Endothelial cell of umbilical vein (primary cell): Measurements from ENCODE around the gene UBXN11. TPM values are rescaled to one million over a fixed set of nuclear protein-coding genes. Genes with fewer than 3 reads are reported as not detected.
"Not testable (repeated sequence)": the region's sequence is repeated elsewhere in the genome, so short reads cannot be mapped to it uniquely, and the experiment has no call there.

Experiments used
- BruUV-seq: library from RNA; stranded (reverse); fragments of 400-500 nt; replicated peaks from 2 replicates; lab custom pipeline; 2021; lab: Mats Ljungman, UMichigan
- CTCF ChIA-PET: fragments of 300-600, 350-600 bp; sonication (Branson Sonifier 250); formaldehyde crosslinking; loops from one replicate; lab custom pipeline; 2021; ENCODE audit warnings: antibody characterized with exemption, inconsistent platforms; lab: Charles Lee
- POLR2A ChIA-PET: fragments of 300-600, 350-600 bp; sonication (Branson Sonifier 250); formaldehyde crosslinking; loops from one replicate; lab custom pipeline; 2021; ENCODE audit warnings: antibody characterized with exemption, inconsistent platforms; lab: Charles Lee
- DNase-seq: peaks from one replicate; pipeline ENCODE4 v3.0.0-alpha.2; 2011; ENCODE audit warnings: low read depth, low spot score
- FAIRE-seq: peaks from 2 replicates; lab custom pipeline; 2011; peaks lifted over from hg19 to GRCh38; lab: Jason Lieb, UNC
- H2AFZ ChIP-seq: 2 replicates; pipeline ENCODE4 v1.6.0; 2012; ENCODE audit warnings: low read depth, low read length, control low read depth, inconsistent platforms
- H3K27ac ChIP-seq: 2 replicates; pipeline ENCODE4 v1.5.1; 2011; ENCODE audit warnings: low read depth, mild to moderate bottlenecking, control low read depth, low read length, moderate library complexity; ENCODE audit not compliant: insufficient read depth
- H3K27me3 ChIP-seq, 2 experiments: 2 replicates each; pipeline versions ENCODE4 v1.6.0 to v1.6.1; 2011; ENCODE audit warnings: low read length in 2 of 2, mixed read lengths in 1 of 2; ENCODE audit not compliant: control insufficient read depth in 2 of 2, insufficient read depth in 2 of 2
- H3K36me3 ChIP-seq, 2 experiments: 2 replicates in 1 of 2; 3 replicates in 1 of 2; pipeline ENCODE4 v1.5.1; 2011; ENCODE audit warnings: low read length in 2 of 2, mild to moderate bottlenecking in 1 of 2, moderate library complexity in 1 of 2; ENCODE audit not compliant: control insufficient read depth in 2 of 2, insufficient read depth in 2 of 2; ENCODE audit errors: extremely low read depth in 1 of 2
- H3K4me1 ChIP-seq: 3 replicates; pipeline ENCODE4 v1.5.1; 2011; ENCODE audit warnings: mild to moderate bottlenecking, low read length; ENCODE audit not compliant: control insufficient read depth, insufficient read depth; ENCODE audit errors: extremely low read depth
- H3K4me2 ChIP-seq: 2 replicates; pipeline ENCODE4 v1.6.1; 2011; ENCODE audit warnings: low read length, control low read depth, mixed read lengths; ENCODE audit not compliant: insufficient read depth
- H3K4me3 ChIP-seq, 3 experiments: fragments of 200-600 bp in 1 of 3; sonication (generic), shearing (Covaris generic) in 1 of 3; replicated peaks in 1 of 3; 2 replicates each; pipeline ENCODE4 v1.5.1; 2011 to 2016; ENCODE audit warnings: control low read depth in 3 of 3, low read length in 3 of 3, mild to moderate bottlenecking in 2 of 3, inconsistent platforms in 1 of 3, low read depth in 1 of 3, moderate library complexity in 1 of 3; ENCODE audit not compliant: insufficient read depth in 1 of 3
- H3K79me2 ChIP-seq: 2 replicates; pipeline ENCODE4 v1.6.0; 2012; ENCODE audit warnings: low read length, inconsistent platforms; ENCODE audit not compliant: control insufficient read depth, insufficient read depth
- H3K9ac ChIP-seq: replicated peaks from 2 replicates; pipeline ENCODE3; 2011; ENCODE audit warnings: low read length, control low read depth; ENCODE audit not compliant: insufficient read depth; ENCODE audit errors: extremely low read depth
- H3K9me1 ChIP-seq: replicated peaks from 3 replicates; pipeline ENCODE4 v1.6.0; 2011; ENCODE audit warnings: mild to moderate bottlenecking, low read length; ENCODE audit not compliant: control insufficient read depth, insufficient read depth; ENCODE audit errors: extremely low read depth
- H3K9me3 ChIP-seq: replicated peaks from 2 replicates; pipeline ENCODE4 v1.5.1; 2012; ENCODE audit warnings: low read length, inconsistent platforms; ENCODE audit not compliant: control insufficient read depth, insufficient read depth
- H4K20me1 ChIP-seq: replicated peaks from 2 replicates; pipeline ENCODE3; 2011; ENCODE audit warnings: mild to moderate bottlenecking, low read length; ENCODE audit not compliant: control insufficient read depth, insufficient read depth; ENCODE audit errors: extremely low read depth
- CTCF ChIP-seq, 2 donors: IDR thresholded peaks; 1 replicate in 1 of 2; 2 replicates in 1 of 2; pipeline ENCODE4 v1.5.1; 2011; ENCODE audit warnings: low read length in 2 of 2, mild to moderate bottlenecking in 2 of 2, moderate library complexity in 2 of 2, control low read depth in 1 of 2, inconsistent platforms in 1 of 2, low read depth in 1 of 2; ENCODE audit not compliant: insufficient read depth in 1 of 2; ENCODE audit errors: extremely low read depth in 1 of 2
- EZH2 ChIP-seq: IDR thresholded peaks from 2 replicates; pipeline ENCODE4 v1.6.1; 2012; ENCODE audit warnings: borderline replicate concordance, low read depth, mild to moderate bottlenecking, moderate library complexity, low read length, inconsistent platforms; ENCODE audit not compliant: severe bottlenecking
- FOS ChIP-seq: IDR thresholded peaks from 2 replicates; pipeline ENCODE4 v1.6.1; 2011; ENCODE audit warnings: mild to moderate bottlenecking, low read length, moderate library complexity, borderline replicate concordance; ENCODE audit not compliant: insufficient read depth
- GATA2 ChIP-seq: IDR thresholded peaks from 2 replicates; pipeline ENCODE4 v1.7.0; 2011; ENCODE audit warnings: low read depth, mild to moderate bottlenecking, moderate library complexity, mixed read lengths, low read length; ENCODE audit not compliant: insufficient read length, insufficient read depth
- JUN ChIP-seq: IDR thresholded peaks from 2 replicates; pipeline ENCODE4 v1.6.1; 2011; ENCODE audit warnings: borderline replicate concordance, low read depth; ENCODE audit not compliant: insufficient read length, insufficient read depth
- MAX ChIP-seq: IDR thresholded peaks from 2 replicates; pipeline ENCODE4 v1.6.1; 2011; ENCODE audit not compliant: insufficient read depth, insufficient read length
- MYC ChIP-seq: IDR thresholded peaks from one replicate; pipeline ENCODE4 v1.6.1; 2011; ENCODE audit warnings: mild to moderate bottlenecking, low read depth, low read length
- POLR2A ChIP-seq: IDR thresholded peaks from 2 replicates; pipeline ENCODE4 v1.6.1; 2012; ENCODE audit warnings: low read depth, mild to moderate bottlenecking, control low read depth, low read length
- POLR2AphosphoS5 ChIP-seq: IDR thresholded peaks from 2 replicates; pipeline ENCODE4 v1.6.1; 2012; ENCODE audit warnings: low read depth, mild to moderate bottlenecking, control low read depth, low read length, moderate library complexity; ENCODE audit not compliant: insufficient read depth
- dilution Hi-C: fragments of 300-500 bp; cut with MboI; formaldehyde crosslinking; loops from one replicate; pipeline ENCODE4 v1.15.0; 2019; ENCODE audit warnings: low sequenced_read_pairs; ENCODE audit not compliant: extremely low pct_ligation_motif_present
- intact Hi-C: fragments of 100-400 bp; cut with micrococcal nuclease; formaldehyde crosslinking; loops from one replicate; pipeline ENCODE4 v1.10.0; 2022
- polyA plus RNA-seq, 4 experiments: library from polyadenylated mRNA; depleted of rRNA in 3 of 4; stranded (reverse) in 3 of 4; unstranded in 1 of 4; fragments of >200 nt; gene quantifications; 2 replicates each; pipeline versions ENCODE4 v1.2.1 to v1.2.3, GENCODE V29; 2011 to 2012; ENCODE audit warnings: missing spikeins in 1 of 4
- total RNA-seq: library from RNA; stranded (reverse); gene quantifications from 2 replicates; pipeline ENCODE4 v1.2.3, GENCODE V29; 2021

UBXN11 gene
- total and polyA plus RNA-seq, 2 donors (not counting 3 experiments of a cell fraction or from before 2014, with no cell fraction given), result 14.8 to 15.6 TPM

GRCh38 chr1:26333312-26333711 lies 26.9 kb upstream of the UBXN11 start:
- H3K9me1 ChIP-seq, dilution Hi-C loops, H3K4me3 ChIP-seq, BruUV-seq, H3K27ac ChIP-seq, H4K20me1 ChIP-seq, H3K9me3 ChIP-seq, POLR2A ChIA-PET, H2AFZ ChIP-seq, H3K36me3 ChIP-seq, FAIRE-seq, H3K4me1 ChIP-seq, intact Hi-C loops, H3K9ac ChIP-seq, H3K4me2 ChIP-seq, H3K79me2 ChIP-seq, H3K27me3 ChIP-seq, DNase-seq: not testable (repeated sequence)
- CTCF ChIA-PET, result interaction anchor here (0.6 to 0.8 kb wide), 2 partner anchors 10 to 12 kb away, joined by 3 read pairs; no protein-coding TSS in a partner anchor

GRCh38 chr1:26330276-26330675 lies 23.8 kb upstream of the UBXN11 start:
- no peak overlapping the region for H3K27ac ChIP-seq
- no TSS peak for BruUV-seq
- dilution Hi-C loops, result no loop called here
- no peaks in the 10 kb centered on the region for H3K27me3 ChIP-seq
- H3K9me1 ChIP-seq, result no peaks in the 10 kb centered on the region
- no peak overlapping the region for H3K4me3 ChIP-seq
- no peak for DNase-seq
- FAIRE-seq, result no peak
- POLR2A ChIA-PET, result no interaction called here
- no peaks in the 10 kb centered on the region for H3K79me2 ChIP-seq
- intact Hi-C loops, result no loop called here
- no peak overlapping the region for H3K9ac ChIP-seq
- no peaks in the 10 kb centered on the region for H4K20me1 ChIP-seq
- TF ChIP-seq EZH2, result no peak
- no peak for TF ChIP-seq FOS
- TF ChIP-seq MAX, result no peak
- no peak for TF ChIP-seq POLR2A
- no peak for TF ChIP-seq POLR2AphosphoS5
- no peak for TF ChIP-seq MYC
- TF ChIP-seq CTCF (IDR thresholded peaks at IDR 0.05; ENCODE audit: extremely low read depth in 1 of 2, insufficient read depth in 1 of 2, low read depth in 1 of 2, low read length in 2 of 2), result no peak
- TF ChIP-seq GATA2, result no peak
- TF ChIP-seq JUN, result no peak
- H3K4me2 ChIP-seq, result no peak overlapping the region
- H2AFZ ChIP-seq, result no peak overlapping the region
- CTCF ChIA-PET, result interaction anchor here (1.3 kb wide), 1 partner anchor 54 kb away, joined by 4 read pairs; no protein-coding TSS in a partner anchor
- H3K9me3 ChIP-seq, result no peaks in the 10 kb centered on the region
- no peaks in the 10 kb centered on the region for H3K36me3 ChIP-seq
- H3K4me1 ChIP-seq, result no peaks in the 10 kb centered on the region

- DNase-seq, H3K79me2 ChIP-seq, H3K4me1 ChIP-seq, dilution Hi-C loops, H3K9ac ChIP-seq, H4K20me1 ChIP-seq, H3K4me3 ChIP-seq, H3K36me3 ChIP-seq, POLR2A ChIA-PET, intact Hi-C loops, H3K27ac ChIP-seq, H2AFZ ChIP-seq, H3K9me3 ChIP-seq, H3K9me1 ChIP-seq, BruUV-seq, H3K27me3 ChIP-seq, H3K4me2 ChIP-seq, FAIRE-seq: not testable (repeated sequence)
- CTCF ChIA-PET, result interaction anchor here (0.9 to 1.7 kb wide), 4 partner anchors 8 to 53 kb away, joined by 3 to 4 read pairs (median 3); no protein-coding TSS in a partner anchor
Observed at GRCh38 chr1:26329380-26329779, 22.9 kb upstream of the UBXN11 start.
